Measurements from ENCODE around the gene GSG1.

GSG1 gene

GRCh38 chr12:13103391-13104033 lies at the start of gene GSG1:
Gene GSG1 (minus strand): TSS chr12:13103667. CDS start chr12:13103512, 155 bp downstream.
- DNase-seq (ENCODE audit: low read depth): no peak
- no peak within 1 kb of the TSS for H3K4me3 ChIP-seq (ENCODE audit: low read depth, low read length)

GRCh38 chr12:13153180-13153579 lies 49.7 kb upstream of the GSG1 start:
- no peak overlapping the region for H3K4me3 ChIP-seq (ENCODE audit: low read depth, low read length)
- no peak for DNase-seq (ENCODE audit: low read depth)
- TF ChIP-seq CTCF (conservative IDR thresholded peaks at IDR 0.05; ENCODE audit: low read depth, low read length): no peak

More at GRCh38 chr12:13103391-13104033, at the start of gene GSG1:
- no peak for TF ChIP-seq CTCF (conservative IDR thresholded peaks at IDR 0.05; ENCODE audit: low read depth, low read length)

- no peak overlapping the region for H3K4me3 ChIP-seq (ENCODE audit: low read depth, low read length)
- DNase-seq (ENCODE audit: low read depth): no peak
- TF ChIP-seq CTCF (conservative IDR thresholded peaks at IDR 0.05; ENCODE audit: low read depth, low read length): no peak
These were observed 49.3 kb upstream of the GSG1 start for GRCh38 chr12:13152756-13153155.

GRCh38 chr12:13152281-13152680 lies 48.8 kb upstream of the GSG1 start:
- DNase-seq (ENCODE audit: low read depth): no peak
- no peak overlapping the region for H3K4me3 ChIP-seq (ENCODE audit: low read depth, low read length)
- TF ChIP-seq CTCF (conservative IDR thresholded peaks at IDR 0.05; ENCODE audit: low read depth, low read length): no peak

- H3K4me3 ChIP-seq (ENCODE audit: low read depth, low read length): no peak overlapping the region
- TF ChIP-seq CTCF (conservative IDR thresholded peaks at IDR 0.05; ENCODE audit: low read depth, low read length): no peak
- no peak for DNase-seq (ENCODE audit: low read depth)
These were observed 45.9 kb upstream of the GSG1 start for GRCh38 chr12:13149411-13149810.

GRCh38 chr12:13148485-13148847 lies 45.0 kb upstream of the GSG1 start:
- H3K4me3 ChIP-seq (ENCODE audit: low read depth, low read length): no peak overlapping the region
- TF ChIP-seq CTCF (conservative IDR thresholded peaks at IDR 0.05; ENCODE audit: low read depth, low read length): no peak
- DNase-seq (ENCODE audit: low read depth): no peak

Measured in choroid plexus epithelial cell (primary cell).